ENCODE data around the gene SHCBP1.

- no peak for TF ChIP-seq CTCF (IDR thresholded peaks at IDR 0.05 in 8 of 11, conservative IDR thresholded peaks at IDR 0.05 in 3 of 11)
- no peak for TF ChIP-seq POLR2AphosphoS5 (IDR thresholded peaks at IDR 0.05)
These were observed 18.1 kb upstream of the SHCBP1 start for GRCh38 chr16:46638947-46639925.

Data from spleen (tissue), 7 donors.